DMS153 treated with DMSO at 0.1 percent for 48 hours (cell line): ENCODE measurements around the gene NFATC1.
"Not testable (repeated sequence)": the region's sequence is repeated elsewhere in the genome, so short reads cannot be mapped to it uniquely, and the experiment has no call there.

Source experiments
- DNase-seq: peaks from one replicate; lab custom pipeline; 2025; ENCODE audit not compliant: unreplicated experiment; lab: John Stamatoyannopoulos, UW

Gene NFATC1

GRCh38 chr18:79503406-79503805 lies 107.7 kb downstream of the NFATC1 start:
- DNase-seq: no peak

DNA sequence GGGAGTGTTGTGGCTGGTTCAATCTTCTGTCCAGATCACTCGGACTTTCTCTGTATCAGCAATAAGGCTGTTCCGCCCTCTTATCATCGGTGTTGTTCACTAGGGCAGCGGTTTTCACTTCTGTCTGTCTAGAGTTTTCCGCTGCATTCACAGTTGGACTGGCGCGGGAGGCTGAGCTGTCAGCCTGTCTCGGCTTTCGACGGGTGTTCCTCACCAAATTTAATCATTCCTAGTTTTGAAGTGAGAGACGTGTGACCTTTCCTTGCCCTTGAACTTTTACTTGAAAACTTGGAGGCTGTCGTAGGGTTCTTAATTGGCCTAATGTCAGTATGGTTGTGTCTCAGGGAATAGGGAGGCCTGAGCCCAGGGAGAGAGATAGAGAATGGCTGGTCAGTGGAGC lies 108.3 kb downstream of the NFATC1 start:
- no peak for DNase-seq

GRCh38 chr18:79504495-79504894 lies 108.8 kb downstream of the NFATC1 start:
- DNase-seq: not testable (repeated sequence)

DNA sequence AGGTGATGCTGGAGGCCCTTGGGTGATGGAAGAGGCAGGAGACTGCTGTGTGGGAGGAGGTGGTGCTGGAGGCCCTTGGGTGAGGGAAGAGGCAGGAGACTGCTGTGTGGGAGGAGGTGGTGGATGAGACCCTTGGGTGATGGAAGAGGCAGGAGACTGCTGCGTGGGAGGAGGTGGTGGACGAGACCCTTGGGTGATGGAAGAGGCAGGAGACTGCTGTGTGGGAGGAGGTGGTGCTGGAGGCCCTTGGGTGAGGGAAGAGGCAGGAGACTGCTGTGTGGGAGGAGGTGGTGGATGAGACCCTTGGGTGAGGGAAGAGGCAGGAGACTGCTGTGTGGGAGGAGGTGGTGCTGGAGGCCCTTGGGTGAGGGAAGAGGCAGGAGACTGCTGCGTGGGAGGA lies 109.7 kb downstream of the NFATC1 start:
- DNase-seq: not testable (repeated sequence)

- DNase-seq: no peak
Observed at GRCh38 chr18:79506191-79507075, 110.7 kb downstream of the NFATC1 start.

GRCh38 chr18:79507076-79507545 lies 111.4 kb downstream of the NFATC1 start:
- DNase-seq: no peak

- DNase-seq: no peak
Observed at GRCh38 chr18:79507546-79508480, 112.1 kb downstream of the NFATC1 start.

- DNase-seq: no peak
Observed at GRCh38 chr18:79508565-79509535, 113.1 kb downstream of the NFATC1 start.

GRCh38 chr18:79509536-79509930 lies 113.8 kb downstream of the NFATC1 start:
- DNase-seq: no peak

DNA sequence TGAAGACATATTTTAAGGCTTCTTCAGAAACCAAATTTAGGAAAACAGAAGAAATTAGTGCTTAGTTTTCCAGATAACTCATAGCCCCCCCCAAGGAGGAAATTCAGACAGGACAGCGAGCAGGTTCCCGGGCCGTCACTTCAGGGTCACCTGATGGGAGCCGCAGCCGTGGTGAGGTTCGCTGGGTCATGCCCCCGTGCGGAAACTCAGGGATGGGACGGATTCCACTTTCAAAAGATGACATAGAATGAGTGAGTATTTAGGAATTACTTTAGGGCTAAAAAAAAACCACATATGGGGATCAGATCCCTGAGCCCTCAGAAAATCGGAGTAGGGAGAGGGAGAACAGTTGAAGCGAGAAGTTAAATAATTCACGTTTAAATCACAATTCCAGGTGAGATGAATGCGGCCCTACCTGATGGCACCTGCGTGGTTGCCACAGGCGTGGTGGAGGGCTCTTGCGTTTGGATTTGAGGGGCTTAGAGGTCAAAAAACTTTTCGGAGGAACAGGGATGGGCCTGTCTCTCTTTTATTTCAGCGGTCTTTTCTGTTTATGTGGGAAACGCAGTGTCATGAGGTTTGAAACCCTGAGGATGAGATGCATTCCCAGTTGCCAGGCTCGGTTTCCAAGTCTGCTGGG lies 114.4 kb downstream of the NFATC1 start:
- no peak for DNase-seq

- no peak for DNase-seq
Observed at GRCh38 chr18:79510731-79511241, 115.1 kb downstream of the NFATC1 start.

DNA sequence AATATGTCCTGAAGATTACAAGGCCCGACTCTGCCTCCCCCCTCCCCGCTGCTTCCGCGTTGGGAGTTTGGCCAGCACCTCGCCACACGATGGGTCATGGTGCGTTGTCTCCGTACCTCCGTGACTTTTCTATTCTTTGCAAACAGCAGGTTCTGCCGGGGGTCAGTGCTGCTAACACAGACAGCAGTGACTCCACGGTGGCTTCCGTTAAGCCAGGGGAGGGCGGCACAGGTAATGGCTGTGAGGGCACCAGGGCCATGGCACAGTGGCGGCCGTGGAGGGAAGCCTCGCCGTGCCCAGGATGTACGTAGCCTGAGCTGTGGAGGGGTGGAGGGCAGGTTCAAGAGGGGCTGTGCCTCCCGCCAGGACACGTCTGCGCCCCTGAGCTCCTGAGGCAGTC lies 115.5 kb downstream of the NFATC1 start:
- DNase-seq: no peak

GRCh38 chr18:79511671-79512301 lies 116.1 kb downstream of the NFATC1 start:
- DNase-seq: no peak

- DNase-seq: no peak
Observed at GRCh38 chr18:79512461-79513380, 117.0 kb downstream of the NFATC1 start.

- no peak for DNase-seq
Observed at GRCh38 chr18:79513381-79514081, 117.8 kb downstream of the NFATC1 start.

DNA sequence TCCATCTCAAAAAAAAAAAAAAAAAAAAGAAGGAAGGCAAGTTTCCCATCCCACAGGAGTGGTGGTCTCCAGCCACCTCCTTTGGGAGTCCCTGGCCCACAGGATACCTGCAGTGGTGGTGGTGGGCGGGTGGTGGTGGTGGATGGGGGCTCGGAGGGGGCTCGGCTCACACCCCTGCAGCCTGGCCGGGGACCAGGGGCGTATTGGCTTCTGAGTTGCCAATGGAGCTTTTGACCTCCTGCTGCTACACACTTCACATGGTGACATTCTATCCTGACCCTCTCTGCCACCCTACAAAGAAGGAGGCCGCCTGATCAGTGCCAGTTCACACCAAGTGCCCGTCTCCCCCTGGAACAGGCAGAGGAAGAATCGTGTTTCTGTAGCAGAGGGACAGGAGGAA lies 119.6 kb downstream of the NFATC1 start:
- DNase-seq: no peak

- no peak for DNase-seq
Observed at GRCh38 chr18:79515944-79516351, 120.2 kb downstream of the NFATC1 start.
